IPS-NIHi7 (cell line): ENCODE measurements around the gene CXorf49.
"Not testable (repeated sequence)": the region's sequence is repeated elsewhere in the genome, so short reads cannot be mapped to it uniquely, and the experiment has no call there.

ENCODE experiments used
- DNase-seq: peaks from one replicate; pipeline ENCODE4 v3.0.0; 2012; ENCODE audit warnings: mixed read lengths; ENCODE audit errors: extremely low spot score

The CXorf49 gene

DNA sequence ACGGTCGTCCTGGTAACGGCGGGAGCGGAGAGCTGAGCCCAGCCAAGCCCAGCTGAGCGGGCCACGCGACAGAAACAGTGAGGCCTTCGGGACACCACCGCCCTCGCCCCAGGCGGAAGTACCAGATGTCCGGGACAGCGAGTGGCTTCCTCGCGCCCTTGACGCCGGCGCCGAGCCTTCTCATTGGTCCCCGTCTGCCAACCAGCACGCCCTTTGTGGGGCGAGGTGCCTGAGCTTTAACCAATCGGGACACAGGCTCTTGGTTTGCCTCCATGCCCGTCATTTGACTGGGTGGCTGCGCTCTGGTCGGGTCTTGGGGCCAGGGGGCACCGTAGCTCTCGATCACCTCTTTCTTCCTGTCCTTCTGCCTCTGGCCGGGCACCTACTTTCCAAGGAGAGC, at the start of gene CXorf49:
Gene CXorf49 (minus strand): TSS at position 101 of the 400 bp plus-strand sequence. CDS start 134 bp downstream, outside the sequence.
- DNase-seq = not testable (repeated sequence)

DNA sequence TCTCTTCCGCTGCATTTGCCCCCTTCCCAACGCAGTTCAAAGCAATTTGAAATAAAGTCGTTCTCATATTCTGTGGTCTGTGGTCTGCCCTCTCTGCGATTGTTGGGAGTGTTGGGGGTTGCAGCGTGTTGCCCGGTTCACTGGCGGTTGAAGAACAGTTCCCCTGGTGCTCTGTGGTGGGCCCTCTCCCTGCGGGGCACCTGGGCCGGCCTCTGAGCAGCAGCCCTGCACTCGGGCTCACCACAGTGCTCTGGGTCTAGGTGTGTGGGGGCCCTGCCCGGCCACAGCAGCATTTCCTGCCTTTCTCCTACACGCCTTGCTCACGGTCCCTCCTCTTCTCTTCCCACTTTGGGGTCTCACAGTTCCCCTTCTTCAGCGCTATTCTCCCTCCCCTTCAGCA, 49.0 kb upstream of the CXorf49 start:
- not testable (repeated sequence) for DNase-seq

DNA sequence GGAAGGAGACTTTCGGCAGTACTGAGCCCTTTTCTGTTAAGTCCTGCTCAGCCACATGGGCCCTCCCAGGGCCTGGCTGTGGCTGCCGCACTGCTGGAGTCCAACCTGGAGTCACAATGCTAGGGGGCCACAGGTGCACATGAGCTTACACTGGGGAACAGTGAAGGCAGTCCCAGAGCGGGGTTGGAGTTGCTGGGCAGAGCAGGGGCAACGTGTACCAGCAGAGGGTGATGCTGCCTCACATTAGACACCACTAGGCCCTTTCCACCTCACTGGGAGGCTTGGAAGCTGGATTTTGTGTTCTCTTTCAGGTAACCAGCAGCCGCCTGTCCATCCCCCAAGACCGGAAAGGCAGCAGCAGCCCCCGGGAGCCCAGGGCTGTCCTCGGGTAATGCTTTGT, 47.5 kb upstream of the CXorf49 start:
- not testable (repeated sequence) for DNase-seq

DNA sequence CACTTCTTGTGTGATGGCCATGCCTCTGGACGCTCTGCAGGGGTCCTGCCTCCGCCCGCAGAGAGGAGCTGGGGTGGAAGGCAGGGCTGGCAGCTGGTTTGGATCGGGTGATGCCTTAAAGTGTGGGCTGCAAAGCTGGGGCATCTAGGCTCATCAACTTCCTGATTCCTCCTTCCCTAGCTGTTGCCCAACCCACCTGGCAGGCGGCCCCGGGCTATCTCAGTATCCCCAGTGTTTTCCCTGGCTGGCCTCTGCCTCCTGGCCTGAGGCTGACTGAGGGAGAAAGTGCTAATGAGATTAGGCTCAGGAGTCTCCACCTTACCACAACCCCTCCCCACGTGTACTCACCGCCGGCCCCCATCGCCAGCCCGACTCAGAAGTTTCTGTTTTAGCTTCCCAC, 46.7 kb upstream of the CXorf49 start:
- not testable (repeated sequence) for DNase-seq

DNA sequence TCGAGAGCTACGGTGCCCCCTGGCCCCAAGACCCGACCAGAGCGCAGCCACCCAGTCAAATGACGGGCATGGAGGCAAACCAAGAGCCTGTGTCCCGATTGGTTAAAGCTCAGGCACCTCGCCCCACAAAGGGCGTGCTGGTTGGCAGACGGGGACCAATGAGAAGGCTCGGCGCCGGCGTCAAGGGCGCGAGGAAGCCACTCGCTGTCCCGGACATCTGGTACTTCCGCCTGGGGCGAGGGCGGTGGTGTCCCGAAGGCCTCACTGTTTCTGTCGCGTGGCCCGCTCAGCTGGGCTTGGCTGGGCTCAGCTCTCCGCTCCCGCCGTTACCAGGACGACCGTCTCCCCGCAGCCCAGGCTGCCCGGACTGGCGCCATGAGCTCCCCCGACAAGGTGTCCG, 45.0 kb upstream of the CXorf49 start, which contains the start of gene CXorf49B:
Gene CXorf49B (plus strand): TSS at position 301 of the 400 bp plus-strand sequence. CDS start 75 bp downstream, at position 376.
- DNase-seq = not testable (repeated sequence)

DNA sequence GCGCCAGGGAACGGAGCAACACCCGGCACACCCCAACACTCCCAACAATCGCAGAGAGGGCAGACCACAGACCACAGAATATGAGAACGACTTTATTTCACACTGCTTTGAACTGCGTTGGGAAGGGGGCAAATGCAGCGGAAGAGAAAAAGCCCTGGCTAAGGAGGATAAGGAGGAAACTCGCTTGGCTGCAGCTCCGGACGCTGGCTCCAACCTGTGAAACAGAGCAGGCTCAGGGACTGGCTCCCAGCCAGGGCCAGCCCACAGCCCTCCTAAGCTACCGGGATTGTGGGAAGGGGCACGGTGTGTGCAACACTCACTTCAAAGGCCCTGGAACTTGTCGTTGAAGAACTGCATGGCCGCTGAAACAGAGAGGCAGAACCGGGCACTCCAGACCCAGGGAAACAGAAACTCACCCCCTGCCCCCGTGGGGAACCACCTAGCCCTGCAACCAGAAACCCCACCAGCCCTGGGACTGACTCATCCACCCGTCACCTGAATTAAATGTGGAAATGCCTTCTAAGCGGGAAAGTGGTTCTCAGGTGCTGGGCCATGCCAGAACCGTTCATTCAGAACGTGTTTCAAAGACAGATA, 42.7 kb upstream of the CXorf49 start:
- not testable (repeated sequence) for DNase-seq

DNA sequence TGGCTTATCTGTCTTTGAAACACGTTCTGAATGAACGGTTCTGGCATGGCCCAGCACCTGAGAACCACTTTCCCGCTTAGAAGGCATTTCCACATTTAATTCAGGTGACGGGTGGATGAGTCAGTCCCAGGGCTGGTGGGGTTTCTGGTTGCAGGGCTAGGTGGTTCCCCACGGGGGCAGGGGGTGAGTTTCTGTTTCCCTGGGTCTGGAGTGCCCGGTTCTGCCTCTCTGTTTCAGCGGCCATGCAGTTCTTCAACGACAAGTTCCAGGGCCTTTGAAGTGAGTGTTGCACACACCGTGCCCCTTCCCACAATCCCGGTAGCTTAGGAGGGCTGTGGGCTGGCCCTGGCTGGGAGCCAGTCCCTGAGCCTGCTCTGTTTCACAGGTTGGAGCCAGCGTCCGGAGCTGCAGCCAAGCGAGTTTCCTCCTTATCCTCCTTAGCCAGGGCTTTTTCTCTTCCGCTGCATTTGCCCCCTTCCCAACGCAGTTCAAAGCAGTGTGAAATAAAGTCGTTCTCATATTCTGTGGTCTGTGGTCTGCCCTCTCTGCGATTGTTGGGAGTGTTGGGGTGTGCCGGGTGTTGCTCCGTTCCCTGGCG, 2.3 kb upstream of the CXorf49 start:
- not testable (repeated sequence) for DNase-seq

DNA sequence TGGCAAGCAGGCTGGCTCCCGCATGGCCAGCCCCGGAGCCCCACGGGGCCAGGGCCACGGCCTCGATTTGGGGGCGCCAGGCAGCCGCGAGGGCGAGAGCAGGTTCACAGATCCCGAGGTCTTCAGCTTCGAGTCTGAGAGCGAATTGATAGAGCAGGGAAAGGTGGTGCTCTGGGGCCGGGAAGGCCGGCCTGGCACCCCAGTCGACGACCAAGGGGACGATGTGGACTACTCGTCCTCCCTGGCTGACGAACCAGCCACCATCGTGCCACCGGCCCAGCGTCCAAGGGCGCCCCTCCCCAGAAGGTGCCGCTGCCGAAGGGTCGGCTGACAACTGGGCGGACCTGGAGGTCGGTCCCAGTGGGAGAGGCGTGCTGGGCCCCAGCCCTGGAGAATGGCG, 1.1 kb upstream of the CXorf49 start:
- not testable (repeated sequence) for DNase-seq

DNA sequence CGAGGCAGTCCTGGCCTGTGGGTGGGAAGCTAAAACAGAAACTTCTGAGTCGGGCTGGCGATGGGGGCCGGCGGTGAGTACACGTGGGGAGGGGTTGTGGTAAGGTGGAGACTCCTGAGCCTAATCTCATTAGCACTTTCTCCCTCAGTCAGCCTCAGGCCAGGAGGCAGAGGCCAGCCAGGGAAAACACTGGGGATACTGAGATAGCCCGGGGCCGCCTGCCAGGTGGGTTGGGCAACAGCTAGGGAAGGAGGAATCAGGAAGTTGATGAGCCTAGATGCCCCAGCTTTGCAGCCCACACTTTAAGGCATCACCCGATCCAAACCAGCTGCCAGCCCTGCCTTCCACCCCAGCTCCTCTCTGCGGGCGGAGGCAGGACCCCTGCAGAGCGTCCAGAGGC, 1.8 kb downstream of the CXorf49 start:
- DNase-seq = not testable (repeated sequence)

DNA sequence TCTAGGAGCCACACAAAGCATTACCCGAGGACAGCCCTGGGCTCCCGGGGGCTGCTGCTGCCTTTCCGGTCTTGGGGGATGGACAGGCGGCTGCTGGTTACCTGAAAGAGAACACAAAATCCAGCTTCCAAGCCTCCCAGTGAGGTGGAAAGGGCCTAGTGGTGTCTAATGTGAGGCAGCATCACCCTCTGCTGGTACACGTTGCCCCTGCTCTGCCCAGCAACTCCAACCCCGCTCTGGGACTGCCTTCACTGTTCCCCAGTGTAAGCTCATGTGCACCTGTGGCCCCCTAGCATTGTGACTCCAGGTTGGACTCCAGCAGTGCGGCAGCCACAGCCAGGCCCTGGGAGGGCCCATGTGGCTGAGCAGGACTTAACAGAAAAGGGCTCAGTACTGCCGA, 2.5 kb downstream of the CXorf49 start:
- DNase-seq = not testable (repeated sequence)

DNA sequence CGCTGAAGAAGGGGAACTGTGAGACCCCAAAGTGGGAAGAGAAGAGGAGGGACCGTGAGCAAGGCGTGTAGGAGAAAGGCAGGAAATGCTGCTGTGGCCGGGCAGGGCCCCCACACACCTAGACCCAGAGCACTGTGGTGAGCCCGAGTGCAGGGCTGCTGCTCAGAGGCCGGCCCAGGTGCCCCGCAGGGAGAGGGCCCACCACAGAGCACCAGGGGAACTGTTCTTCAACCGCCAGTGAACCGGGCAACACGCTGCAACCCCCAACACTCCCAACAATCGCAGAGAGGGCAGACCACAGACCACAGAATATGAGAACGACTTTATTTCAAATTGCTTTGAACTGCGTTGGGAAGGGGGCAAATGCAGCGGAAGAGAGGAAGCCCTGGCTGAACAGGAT, 4.0 kb downstream of the CXorf49 start:
- not testable (repeated sequence) for DNase-seq

DNA sequence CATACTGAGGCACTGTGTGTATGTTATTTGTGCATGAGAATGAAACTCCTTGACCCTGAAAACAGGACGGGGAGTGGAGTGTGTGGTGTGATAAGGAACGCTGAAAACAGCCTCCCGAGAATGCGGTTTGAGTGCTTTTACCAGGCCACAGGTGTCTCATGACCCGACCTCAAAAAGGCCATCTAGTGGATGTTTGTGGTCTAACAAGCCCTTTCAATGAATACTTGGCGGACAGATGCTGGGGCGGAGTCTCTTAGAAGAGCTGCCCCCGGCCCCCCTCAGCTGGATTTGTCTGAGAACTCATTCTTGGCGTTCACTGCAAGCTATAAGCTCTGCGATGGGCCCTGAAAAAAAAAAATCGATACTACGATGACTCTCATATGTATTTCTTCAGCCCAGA, 15.2 kb downstream of the CXorf49 start:
- not testable (repeated sequence) for DNase-seq

DNA sequence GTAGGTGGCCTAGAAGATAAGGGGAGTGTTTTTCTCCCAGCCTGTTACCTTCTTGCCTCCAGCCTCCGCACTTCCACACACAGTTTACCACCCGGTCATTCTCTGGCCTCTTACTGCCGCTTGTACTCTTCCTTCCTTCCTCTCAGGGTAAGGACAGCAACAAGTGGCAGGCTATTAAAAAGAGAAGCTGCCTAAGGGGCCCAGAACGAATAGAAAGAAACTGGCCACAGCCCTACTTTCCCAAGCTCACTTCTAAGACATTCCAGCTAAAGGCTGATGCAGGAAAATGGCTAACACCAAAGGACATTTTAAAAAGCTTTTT, 19.1 kb downstream of the CXorf49 start:
- DNase-seq = not testable (repeated sequence)

DNA sequence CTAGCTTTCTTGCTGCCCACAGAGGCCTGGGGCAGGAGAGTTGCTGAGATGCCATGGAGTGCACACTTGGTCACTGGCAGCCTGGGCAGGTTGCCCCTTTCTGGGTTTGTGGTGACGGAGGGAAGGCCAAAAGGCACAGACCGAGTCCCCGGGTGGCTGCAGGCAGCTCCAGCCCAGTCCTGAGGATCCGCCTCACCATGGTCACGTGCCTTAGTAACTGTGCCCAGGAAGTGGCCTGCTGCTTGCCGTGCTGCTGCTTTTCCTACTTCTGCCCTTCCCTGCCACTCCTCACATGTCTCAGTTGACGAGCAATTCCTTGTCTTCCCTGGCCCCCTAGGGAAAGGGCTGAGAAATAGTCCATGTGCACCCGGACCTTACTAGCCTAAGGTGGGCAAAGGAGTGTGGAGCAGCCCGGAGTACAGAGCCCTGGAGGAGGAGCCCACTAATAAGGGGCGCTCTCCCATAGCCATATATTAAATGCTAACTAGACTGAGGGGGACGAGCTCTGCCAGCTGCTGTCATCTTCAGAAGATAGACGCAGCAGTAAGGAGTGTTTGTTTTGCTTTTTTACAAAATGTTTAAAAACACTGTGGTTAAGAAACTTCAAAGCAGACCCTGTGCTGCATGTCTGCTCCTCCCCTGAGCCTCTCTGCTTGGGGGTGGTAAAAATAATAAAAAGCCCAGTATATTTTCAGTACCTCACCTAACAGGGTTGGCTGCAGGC, 19.6 kb downstream of the CXorf49 start:
- DNase-seq = not testable (repeated sequence)

DNA sequence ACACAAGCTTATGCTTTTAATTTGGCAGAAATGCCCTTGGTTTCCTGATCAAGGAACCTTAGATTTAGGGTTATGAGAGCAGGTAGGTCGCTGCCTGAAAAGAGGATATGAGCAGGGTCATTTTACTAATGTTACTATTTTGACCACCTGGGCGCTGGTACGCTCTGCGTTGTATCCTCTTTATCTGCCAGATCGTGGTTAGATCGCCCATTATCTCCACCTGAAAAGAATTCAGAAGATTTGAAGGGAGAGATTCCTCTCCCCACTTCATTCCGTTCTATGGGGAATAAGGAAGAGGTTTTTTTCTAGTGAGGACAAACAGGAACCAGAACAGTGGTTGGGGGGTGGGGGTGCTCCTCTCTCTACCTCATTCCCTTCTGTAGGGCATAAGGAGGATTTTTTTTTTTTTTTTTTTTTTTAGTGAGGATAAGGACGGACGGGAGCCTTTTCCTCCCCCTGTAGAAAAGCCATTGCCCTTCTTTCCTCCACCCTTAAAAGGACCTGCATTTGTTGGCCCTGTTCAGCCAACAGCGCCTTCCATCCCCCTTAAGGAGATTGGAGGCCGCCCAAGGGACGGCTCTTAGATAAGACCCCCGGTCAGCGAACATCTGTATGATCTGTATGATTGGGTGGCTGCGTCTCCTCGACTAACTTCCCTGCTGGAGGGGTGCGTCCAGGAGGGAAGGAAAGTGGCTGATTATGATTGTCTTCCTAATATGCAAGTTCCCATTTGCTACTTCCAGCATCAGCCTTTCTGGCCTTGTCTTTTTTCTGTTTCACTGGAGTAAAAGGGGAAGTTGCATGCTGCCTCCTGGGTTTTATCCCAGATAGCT, 20.4 kb downstream of the CXorf49 start:
- DNase-seq = not testable (repeated sequence)

DNA sequence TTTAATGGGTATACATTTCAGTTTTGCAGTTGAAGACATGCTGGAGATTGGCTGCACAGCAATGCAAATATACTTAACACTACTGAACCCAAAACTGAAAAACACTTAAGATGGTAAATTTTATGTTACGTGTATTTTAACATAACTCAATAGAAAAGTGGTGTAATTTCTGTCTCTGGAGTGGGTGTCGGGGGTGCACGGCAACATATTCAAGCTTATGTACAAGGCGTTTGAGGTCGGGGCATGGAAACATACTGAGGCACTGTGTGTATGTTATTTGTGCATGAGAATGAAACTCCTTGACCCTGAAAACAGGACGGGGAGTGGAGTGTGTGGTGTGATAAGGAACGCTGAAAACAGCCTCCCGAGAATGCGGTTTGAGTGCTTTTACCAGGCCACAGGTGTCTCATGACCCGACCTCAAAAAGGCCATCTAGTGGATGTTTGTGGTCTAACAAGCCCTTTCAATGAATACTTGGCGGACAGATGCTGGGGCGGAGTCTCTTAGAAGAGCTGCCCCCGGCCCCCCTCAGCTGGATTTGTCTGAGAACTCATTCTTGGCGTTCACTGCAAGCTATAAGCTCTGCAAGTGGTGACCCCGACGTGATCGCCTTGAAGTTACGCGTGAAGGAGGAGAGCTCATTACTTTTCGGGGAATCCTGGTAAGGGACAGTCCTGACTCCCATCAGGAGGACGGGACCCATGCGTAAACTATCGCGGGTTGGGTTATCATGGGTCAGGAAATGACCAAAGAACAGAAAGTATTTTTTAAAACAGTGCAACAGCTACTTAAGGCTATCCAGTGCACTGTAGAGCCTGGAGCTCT, 21.2 kb downstream of the CXorf49 start:
- DNase-seq = not testable (repeated sequence)

DNA sequence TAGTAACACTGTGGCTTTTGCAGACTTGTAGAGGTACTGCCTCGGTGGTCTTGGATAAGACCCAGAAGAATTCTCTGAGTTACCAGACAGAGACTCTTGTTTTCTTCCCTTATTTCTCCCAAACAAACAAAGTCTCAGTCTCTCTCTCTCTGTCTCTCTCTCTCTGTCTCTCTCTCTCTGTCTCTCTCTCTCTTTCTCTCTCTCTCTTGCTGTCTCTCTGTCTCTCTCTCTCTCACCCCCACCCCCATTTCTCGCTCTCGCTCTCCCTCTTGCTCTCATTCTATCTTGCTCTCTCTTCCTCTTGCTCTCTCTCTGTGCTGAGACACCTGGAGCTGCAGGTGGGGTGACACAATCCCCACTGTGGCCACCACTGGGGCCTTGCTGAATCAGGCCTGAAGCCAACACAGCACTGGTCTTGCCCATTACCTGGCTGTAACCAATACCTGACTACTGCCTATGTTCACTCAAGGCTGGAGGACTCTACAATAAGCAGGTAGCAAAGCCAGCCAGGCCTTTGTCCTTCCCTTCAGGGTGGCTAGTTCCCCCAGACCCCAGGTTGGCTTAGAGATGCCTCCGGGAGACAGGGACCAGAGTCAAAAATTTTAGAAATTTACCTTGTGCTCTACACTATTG, 38.4 kb downstream of the CXorf49 start:
- DNase-seq = no peak

DNA sequence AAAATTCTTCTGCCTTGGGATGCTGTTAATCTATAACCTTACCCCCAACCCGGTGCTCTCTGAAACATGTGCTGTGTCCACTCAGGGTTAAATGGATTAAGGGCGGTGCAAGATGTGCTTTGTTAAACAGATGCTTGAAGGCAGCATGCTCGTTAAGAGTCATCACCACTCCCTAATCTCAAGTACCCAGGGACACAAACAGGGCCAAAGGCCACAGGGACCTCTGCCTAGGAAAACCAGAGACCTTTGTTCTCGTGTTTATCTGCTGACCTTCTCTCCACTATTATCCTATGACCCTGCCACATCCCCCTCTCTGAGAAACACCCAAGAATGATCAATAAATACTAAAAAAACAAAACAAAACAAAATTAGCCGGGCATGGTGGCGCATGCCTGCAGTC, 40.9 kb downstream of the CXorf49 start:
- DNase-seq = not testable (repeated sequence)

DNA sequence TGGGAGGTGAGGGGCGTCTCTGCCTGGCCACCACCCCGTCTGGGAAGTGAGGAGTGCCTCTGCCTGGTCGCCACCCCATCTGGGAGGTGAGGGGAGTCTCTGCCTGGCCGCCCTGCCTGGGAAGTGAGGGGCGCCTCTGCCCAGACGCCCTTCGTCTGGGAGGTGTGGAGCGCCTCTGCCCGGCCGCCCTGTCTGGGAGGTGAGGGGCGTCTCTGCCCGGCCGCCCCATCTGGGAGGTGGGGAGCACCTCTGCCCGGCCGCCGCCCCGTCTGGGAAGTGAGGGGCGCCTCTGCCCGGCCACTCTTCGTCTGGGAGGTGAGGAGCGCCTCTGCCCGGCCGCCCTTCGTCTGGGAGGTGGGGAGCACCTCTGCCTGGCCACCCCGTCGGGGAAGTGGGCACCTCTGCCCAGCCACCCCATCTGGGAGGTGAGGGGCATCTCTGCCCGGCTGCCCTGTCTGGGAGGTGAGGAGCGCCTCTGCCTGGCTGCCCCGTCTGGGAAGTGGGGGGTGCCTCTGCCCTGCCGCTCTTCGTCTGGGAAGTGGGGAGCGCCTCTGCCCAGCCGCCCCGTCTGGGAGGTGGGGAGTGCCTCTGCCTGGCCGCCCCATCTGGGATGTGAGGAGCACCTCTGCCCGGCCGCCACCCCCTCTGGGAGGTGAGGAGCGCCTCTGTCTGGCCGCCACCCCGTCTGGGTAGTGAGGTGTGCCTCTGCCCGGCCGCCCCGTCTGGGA, 41.9 kb downstream of the CXorf49 start:
- not testable (repeated sequence) for DNase-seq

DNA sequence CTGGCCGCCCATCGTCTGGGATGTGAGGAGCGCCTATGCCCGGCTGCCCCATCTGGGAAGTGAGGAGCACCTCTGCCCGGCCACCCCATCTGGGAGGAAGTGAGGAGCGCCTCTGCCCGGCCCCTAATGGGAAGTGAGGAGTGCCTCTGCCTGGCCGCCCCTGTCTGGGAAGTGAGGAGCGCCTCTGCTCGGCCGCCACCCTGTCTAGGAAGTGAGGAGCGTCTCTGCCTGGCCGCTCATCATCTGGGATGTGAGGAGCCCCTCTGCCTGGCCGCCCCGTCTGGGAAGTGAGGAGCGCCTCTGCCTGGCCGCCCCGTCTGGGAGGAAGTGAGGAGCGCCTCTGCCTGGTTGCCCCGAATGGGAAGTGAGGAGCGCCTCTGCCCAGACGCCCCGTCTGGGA, 42.4 kb downstream of the CXorf49 start:
- DNase-seq = not testable (repeated sequence)
